ENCODE data around the gene DUS3L.
"Not testable (repeated sequence)": the region's sequence is repeated elsewhere in the genome, so short reads cannot be mapped to it uniquely, and the experiment has no call there.

Gene DUS3L

DNA sequence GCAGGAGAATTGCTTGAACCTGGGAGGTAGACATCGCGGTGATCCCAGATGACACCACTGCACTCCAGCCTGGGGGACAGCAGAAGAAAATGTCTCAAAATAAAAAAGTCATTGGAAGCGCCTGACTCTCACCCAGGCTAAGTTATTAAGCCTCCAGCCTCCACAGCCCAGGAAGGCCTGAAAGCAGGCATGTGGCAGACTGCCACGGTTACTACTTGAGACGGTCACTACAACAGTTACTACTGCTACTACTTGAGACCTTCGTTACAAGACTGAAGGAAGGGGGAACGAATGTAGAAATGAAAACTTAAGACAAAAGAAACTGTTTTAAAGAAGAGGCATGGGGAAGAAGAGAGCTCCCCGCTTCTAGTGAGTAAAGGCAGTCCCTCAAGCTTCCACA lies 16.0 kb downstream of the DUS3L start:
- no peak for DNase-seq (ENCODE audit: low spot score)

DNA sequence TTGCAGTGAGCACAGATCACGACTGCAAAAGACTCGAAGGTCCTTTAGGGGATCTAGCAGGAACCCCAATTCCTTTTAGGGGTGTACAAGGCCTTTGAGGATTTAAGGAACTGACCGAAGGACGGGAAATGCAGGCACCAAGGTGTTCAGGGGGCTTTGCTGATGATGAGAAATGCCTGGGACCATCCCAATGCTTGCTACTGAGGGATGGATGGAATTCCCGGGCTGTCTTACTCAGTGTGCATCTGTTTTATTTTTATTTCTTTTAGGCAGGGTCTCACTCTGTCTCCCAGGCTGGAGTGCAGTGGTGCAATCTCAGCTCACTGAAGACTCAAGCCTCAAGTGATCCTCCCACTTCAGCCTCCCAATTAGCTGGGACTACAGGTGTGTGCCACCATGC lies 17.7 kb downstream of the DUS3L start:
- no peak for DNase-seq (ENCODE audit: low spot score)

DNA sequence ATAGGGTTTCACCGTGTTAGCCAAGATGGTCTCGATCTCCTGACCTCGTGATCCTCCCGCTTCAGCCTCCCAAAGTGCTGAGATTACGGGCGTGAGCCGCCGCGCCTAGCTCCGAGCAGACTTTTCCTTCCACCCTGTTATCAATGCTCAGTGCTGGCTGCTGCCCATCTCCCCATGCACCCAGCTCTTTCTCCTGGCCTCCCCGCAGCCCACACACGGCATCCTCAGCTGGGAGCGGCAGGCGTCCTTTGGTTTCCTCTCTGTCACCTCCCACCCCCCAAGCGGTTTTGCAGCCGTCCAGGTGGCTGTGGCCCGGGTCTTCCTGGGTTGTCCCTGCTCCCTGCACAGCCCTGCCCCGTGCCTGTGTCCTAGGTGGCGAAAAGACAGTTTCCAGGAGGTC lies 18.5 kb downstream of the DUS3L start:
- no peak for DNase-seq (ENCODE audit: low spot score)

DNA sequence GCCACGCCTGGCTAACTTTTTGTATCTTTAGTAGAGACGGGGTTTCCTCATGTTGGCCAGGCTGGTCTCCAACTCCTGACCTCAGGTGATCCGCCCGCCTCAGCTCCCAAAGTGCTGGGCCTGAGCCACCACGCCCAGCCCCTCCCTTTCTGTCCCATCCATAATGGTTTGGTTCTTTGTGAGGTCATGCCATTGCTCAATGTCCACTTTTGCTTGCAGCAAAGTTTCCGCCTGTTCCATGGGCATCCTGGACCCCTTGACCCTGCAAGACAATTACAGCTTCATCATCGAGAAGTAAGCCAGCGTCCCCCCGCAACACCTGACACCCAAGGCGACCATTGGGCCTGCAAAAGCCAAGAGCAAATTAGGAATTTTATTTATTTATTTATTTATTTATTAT lies 23.0 kb downstream of the DUS3L start:
- no peak for DNase-seq (ENCODE audit: low spot score)

DNA sequence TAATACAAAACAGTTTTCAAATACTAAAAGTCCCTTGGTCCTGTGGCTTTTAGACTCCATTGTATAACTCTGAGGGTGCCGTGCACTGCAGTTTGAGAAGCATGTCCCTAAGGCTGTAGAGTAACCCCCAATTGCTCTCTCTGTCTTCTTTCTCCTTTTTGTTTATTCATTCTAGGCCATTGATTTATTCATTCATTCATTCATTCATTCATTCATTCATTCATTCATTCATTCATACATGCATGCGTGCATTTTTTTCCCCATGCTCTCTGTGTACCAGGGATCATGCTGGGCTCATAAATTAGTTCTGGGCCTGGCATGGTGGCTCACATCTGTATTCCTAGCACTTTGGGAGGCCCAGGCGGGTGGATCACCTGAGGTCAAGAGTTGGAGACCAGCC lies 25.7 kb downstream of the DUS3L start:
- no peak for DNase-seq (ENCODE audit: low spot score)

DNA sequence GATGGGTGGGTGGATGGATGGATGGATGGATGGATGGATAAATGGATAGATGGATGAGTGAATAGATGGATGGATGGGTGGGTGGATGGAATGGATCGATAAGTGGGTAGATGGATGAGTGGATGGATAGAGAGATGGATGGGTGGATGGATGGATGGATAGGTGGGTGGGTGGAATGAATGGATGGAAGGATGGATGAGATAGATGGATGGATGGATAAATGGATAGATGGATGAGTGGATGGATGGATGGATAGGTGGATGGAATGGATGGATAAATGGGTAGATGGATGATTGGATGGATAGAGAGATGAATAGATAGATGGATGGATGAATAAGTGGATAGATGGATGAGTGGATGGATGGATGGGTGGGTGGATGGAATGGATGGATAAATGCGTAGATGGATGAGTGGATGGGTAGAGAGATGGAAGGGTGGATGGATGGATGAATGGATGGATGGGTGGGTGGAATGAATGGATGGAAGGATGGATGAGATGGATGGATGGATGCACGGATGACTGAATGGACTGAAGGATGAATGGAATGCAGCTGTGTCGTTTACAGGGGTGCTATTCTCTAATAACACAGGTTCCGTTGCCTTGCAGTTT lies 28.2 kb downstream of the DUS3L start:
- no peak for DNase-seq (ENCODE audit: low spot score)

DNA sequence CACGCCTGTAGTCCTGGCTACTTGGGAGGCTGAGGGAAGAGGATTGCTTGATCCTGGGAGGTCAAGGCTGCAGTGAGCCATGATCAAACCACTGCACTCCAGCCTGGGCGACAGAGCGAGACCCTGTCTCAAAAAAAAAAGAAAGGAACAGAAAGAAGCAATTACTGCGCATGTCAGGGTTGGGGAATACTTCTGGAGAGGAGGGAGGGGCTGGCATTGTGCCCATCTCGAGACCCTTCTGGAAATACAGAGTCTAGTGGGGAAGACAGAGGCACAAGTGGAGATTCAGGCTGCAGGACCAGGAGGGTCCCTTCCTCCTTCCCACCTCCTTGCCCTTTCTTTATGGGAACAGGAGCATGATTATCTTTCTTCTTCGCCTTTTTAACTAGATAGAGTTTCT lies 37.2 kb downstream of the DUS3L start:
- DNase-seq (ENCODE audit: low spot score), result no peak

DNA sequence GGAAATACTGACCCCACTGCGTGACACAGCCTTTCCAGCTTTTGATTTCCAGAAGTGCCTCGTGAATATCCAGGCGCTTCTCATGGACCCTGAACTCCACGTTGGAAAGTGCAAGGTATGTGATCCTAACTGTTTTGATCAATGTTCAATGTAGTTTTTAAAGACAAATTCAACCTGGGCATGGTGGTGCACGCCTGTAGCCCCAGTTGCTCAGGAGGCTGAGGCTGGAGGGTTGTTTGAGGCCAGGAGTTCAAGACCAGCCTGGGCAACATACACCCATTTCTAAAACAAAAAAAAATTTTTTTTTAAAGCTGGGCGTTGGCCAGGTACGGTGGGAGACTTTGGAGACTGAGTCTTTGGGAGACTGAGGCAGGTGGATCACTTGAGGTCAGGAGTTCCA lies 39.3 kb downstream of the DUS3L start:
- DNase-seq (ENCODE audit: low spot score), result no peak

DNA sequence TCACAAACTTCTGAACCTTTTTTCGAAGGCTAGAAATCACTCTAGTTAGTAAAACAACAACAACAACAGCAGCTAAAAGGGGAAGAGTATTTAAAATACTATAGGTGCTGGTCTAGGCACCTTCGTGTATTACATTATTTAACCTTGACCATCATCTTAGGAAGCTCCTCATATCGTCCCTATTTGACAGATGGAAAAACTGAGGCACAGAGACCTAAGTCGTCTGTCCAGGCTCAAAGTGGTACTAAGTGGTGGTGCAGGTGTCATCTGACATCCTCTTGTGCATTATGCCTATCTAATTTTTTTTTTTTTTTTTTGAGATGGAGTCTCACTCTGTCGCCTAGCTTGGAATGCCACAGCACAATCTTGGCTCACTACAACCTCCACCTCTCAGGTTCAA lies 41.5 kb downstream of the DUS3L start:
- DNase-seq (ENCODE audit: low spot score), result no peak

DNA sequence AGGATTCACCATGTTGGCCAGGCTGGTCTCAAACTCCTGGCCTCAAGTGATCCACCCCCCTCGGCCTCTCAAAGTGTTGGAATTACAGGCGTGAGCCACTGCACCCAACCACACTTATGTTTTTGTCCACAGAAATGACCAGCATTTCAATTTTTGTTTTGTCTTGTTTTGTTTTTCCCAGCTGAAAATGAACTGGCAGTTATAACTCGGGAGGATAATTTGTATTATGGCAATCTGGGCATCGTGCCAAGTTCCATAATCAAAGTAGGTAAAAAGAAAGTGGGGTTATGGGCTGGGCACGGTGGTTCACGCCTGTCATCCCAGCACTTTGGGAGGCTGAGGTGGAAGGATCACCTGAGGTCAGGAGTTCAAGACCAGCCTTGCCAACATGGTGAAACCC lies 42.0 kb downstream of the DUS3L start:
- not testable (repeated sequence) for DNase-seq (ENCODE audit: low spot score)

DNA sequence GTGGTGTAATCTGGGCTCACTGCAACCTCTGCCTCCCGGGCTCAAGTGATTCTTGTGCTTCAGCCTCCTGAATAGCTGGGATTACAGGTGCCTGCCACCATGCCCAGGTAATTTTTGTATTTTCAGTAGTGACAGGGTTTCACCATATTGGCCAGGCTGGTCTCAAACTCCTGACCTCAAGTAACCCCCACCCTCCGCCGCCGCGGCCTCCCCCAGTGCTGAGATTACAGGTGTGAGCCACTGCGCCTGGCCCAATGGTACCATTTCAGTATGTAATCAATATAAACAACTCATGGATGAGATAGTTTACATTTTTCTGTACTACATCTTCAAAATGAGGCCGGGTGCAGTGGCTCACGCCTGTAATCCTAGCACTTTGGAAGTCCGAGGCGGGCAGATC lies 46.0 kb downstream of the DUS3L start:
- DNase-seq (ENCODE audit: low spot score), result not testable (repeated sequence)

DNA sequence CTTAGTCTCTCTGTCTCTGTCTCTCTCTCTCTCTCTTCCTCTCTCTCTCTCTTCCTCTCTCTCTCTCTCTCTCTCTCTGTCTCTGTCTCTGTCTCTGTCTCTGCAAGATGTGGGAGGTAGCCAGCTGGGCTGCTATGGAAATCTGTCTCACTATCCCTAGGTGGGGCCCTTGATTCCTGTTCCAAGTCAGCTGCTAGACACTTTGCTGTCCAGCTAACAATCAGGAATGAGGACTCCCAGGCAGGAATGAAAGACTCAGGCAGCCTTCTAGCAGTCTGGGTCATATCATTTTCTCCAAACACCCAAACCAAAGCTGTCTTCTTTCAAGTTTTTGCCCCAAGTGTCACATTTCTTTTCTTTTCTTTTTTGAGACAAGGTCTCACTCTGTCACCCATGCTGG lies 47.3 kb downstream of the DUS3L start:
- DNase-seq (ENCODE audit: low spot score), result no peak

DNA sequence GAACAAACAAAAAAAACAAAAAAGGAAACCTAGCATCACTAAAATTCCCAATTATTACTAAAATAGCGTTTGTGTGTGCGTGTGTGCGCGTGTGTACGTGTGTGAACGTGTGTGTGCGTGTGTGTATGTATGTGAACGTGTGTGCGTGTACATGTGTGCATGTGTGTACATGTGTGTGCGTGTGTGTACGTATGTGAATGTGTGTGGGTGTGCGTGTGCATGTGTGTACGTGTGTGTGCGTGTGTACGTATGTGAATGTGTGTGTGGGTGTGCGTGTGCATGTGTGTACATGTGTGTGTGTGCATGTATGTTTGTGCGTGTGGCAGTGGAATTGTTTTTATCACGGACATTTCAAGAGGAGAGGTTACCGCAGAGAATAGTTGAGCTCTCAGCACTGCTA lies 48.9 kb downstream of the DUS3L start:
- no peak for DNase-seq (ENCODE audit: low spot score)

DNA sequence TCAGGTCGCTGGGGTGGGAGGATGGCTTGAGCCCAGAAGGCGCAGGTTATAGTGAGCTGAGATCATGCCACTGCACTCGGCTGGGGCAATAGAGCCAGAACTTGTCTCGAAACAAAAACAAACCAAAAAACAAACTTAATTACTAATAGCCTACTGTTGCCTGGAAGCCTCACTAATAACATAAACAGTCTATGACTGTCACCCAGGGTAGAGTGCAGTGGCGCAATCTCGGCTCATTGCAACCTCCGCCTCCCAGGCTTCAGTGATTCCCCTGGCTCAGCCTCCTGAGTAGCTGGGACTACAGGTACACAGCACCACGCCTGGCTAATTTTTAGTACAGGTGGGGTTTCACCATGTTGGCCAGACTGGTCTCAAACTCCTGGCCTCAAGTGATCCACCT lies 52.5 kb downstream of the DUS3L start:
- no peak for DNase-seq (ENCODE audit: low spot score)
